OCI-LY7 (cell line): ENCODE measurements around the gene RNPEPL1.

ENCODE experiments used
- CTCF ChIP-seq: fragments of 200-600 bp; sonication (generic); conservative IDR thresholded peaks from 2 replicates; pipeline ENCODE4 v1.5.1; 2014; ENCODE audit warnings: mild to moderate bottlenecking, antibody characterized with exemption, low read length, moderate library complexity, mixed read lengths
- EZH2phosphoT487 ChIP-seq: fragments of 200-600 bp; sonication (generic); IDR thresholded peaks from 2 replicates; pipeline ENCODE4 v1.6.1; 2018; ENCODE audit warnings: low read depth, borderline replicate concordance, mild to moderate bottlenecking, mixed run types, antibody characterized with exemption, low read length, moderate library complexity, mixed read lengths

- no peak for TF ChIP-seq CTCF
- no peak for TF ChIP-seq EZH2phosphoT487
Observed at GRCh38 chr2:240622531-240623235, 54.4 kb downstream of the RNPEPL1 start.
